22Rv1 (cell line): ENCODE measurements around the gene SYNE4.

Experiments used
- ZFX ChIP-seq: fragments of 450-650 bp; IDR thresholded peaks from 2 replicates; pipeline ENCODE4 v1.6.1; 2017; ENCODE audit warnings: antibody characterized with exemption, borderline replicate concordance
- TF ChIP-seq, protein P1 (sequence below): fragments of 450-650 bp; IDR thresholded peaks from 2 replicates; pipeline ENCODE4 v1.5.1; 2017; ENCODE audit warnings: mild to moderate bottlenecking

DNA sequence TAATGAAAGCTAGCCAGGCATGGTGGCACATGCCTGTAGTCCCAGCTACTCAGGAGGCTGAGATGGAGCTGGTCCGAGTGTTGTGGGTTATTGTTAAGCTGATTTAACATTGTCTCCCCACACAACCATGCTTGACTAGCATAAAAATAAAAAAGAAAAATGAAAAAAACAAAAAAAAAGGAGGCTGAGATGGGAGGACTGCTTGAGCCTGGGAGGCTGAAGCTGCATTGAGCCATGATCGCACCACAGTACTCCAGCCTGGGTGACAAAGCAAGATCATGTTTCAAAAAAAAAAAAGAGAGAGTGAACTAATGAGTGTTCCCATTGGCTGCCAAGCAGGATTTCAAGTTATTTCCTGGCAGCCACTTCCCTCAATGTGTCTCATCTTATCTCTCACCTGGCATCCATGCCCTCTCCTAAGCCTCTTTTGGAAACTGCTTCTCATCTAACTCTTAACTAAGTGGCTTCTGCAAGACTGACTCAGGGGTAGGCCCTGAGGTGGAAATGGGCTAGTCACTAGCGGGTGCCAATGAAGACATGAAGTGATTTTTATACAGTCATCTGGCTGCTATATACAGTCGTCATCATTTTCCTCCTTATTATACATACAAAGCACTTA lies 40.6 kb upstream of the SYNE4 start:
- TF ChIP-seq, protein P1, sequence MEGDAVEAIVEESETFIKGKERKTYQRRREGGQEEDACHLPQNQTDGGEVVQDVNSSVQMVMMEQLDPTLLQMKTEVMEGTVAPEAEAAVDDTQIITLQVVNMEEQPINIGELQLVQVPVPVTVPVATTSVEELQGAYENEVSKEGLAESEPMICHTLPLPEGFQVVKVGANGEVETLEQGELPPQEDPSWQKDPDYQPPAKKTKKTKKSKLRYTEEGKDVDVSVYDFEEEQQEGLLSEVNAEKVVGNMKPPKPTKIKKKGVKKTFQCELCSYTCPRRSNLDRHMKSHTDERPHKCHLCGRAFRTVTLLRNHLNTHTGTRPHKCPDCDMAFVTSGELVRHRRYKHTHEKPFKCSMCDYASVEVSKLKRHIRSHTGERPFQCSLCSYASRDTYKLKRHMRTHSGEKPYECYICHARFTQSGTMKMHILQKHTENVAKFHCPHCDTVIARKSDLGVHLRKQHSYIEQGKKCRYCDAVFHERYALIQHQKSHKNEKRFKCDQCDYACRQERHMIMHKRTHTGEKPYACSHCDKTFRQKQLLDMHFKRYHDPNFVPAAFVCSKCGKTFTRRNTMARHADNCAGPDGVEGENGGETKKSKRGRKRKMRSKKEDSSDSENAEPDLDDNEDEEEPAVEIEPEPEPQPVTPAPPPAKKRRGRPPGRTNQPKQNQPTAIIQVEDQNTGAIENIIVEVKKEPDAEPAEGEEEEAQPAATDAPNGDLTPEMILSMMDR = no peak
- no peak for TF ChIP-seq ZFX
